HepG2 (cell line): Measurements from ENCODE around the gene BMF. TPM values are rescaled to one million over a fixed set of nuclear protein-coding genes. Genes with fewer than 3 reads are reported as not detected.
A peak's percentile ranks its signal among the peaks of the same experiment; 100 is the strongest.

Experiments
- ATAC-seq: fragments of 200-7000 bp; cut with Tn5 transposase; 3 replicates; pipeline ENCODE4 v1.9.1; 2020; ENCODE audit warnings: mild to moderate bottlenecking, moderate library complexity
- BruUV-seq: library from RNA; stranded (reverse); fragments of 400-500 nt; replicated peaks from 2 replicates; lab custom pipeline; 2021; lab: Mats Ljungman, UMichigan
- CTCF ChIA-PET: fragments of 300-600 bp; formaldehyde crosslinking; extraction: SDS; loops from one replicate; lab custom pipeline; 2021; ENCODE audit warnings: low total read pairs, inconsistent platforms, low intra/inter-chr PET ratio; lab: Yijun Ruan, JAX
- POLR2A ChIA-PET: fragments of 350-600 bp; sonication (Branson Sonifier 250); formaldehyde crosslinking; loops from one replicate; lab custom pipeline; 2020; ENCODE audit warnings: antibody characterized with exemption, inconsistent platforms; lab: Yijun Ruan, JAX
- DNase-seq: peaks from one replicate; pipeline ENCODE4 v3.0.0-alpha.2; 2015; ENCODE audit warnings: low spot score
- FAIRE-seq: peaks from 3 replicates; lab custom pipeline; 2011; peaks lifted over from hg19 to GRCh38; lab: Jason Lieb, UNC
- H2AFZ ChIP-seq: one replicate; pipeline ENCODE4 v1.6.1; 2011; ENCODE audit warnings: low read length, inconsistent platforms
- H3K27ac ChIP-seq: fragments of 300-600 bp; 3 replicates; pipeline ENCODE4 v1.8.0; 2011; ENCODE audit warnings: mixed run types, mild to moderate bottlenecking, mixed read lengths, low read length, inconsistent platforms; ENCODE audit not compliant: insufficient read depth; ENCODE audit errors: extremely low read length
- H3K27me3 ChIP-seq, 2 experiments: fragments of 200-600 bp in 1 of 2; 2 replicates in 1 of 2; 3 replicates in 1 of 2; pipeline versions ENCODE4 v1.6.0 to v1.8.0; 2011; ENCODE audit warnings: low read length in 2 of 2, mild to moderate bottlenecking in 2 of 2, moderate library complexity in 2 of 2, inconsistent platforms in 1 of 2; ENCODE audit not compliant: insufficient read depth in 2 of 2, control insufficient read depth in 1 of 2
- H3K36me3 ChIP-seq, 2 experiments: fragments of 200-600 bp in 1 of 2; replicated peaks in 1 of 2; 2 replicates in 1 of 2; 3 replicates in 1 of 2; pipeline versions ENCODE4 v1.5.1 to v1.8.0; 2011; ENCODE audit warnings: low read length in 2 of 2, inconsistent platforms in 1 of 2; ENCODE audit not compliant: insufficient read depth in 2 of 2, control insufficient read depth in 1 of 2
- H3K4me1 ChIP-seq: 2 replicates; pipeline ENCODE4 v1.5.1; 2012; ENCODE audit warnings: low read length, inconsistent platforms; ENCODE audit not compliant: insufficient read depth
- H3K4me2 ChIP-seq: 2 replicates; pipeline ENCODE4 v1.6.0; 2011; ENCODE audit warnings: low read depth, low read length, inconsistent platforms
- H3K4me3 ChIP-seq, 3 experiments: fragments of 200-600 bp in 1 of 3; sonication (generic), shearing (Covaris generic) in 1 of 3; replicated peaks in 1 of 3; 2 replicates each; pipeline ENCODE4 v1.5.1; 2011 to 2016; ENCODE audit warnings: low read length in 3 of 3, inconsistent platforms in 2 of 3, low read depth in 2 of 3, mild to moderate bottlenecking in 2 of 3, control low read depth in 1 of 3, mixed read lengths in 1 of 3; ENCODE audit not compliant: insufficient read depth in 1 of 3
- H3K79me2 ChIP-seq: one replicate; pipeline ENCODE4 v1.6.1; 2011; ENCODE audit warnings: low read length, inconsistent platforms; ENCODE audit not compliant: insufficient read depth
- H3K9ac ChIP-seq: 2 replicates; pipeline ENCODE4 v1.6.0; 2011; ENCODE audit warnings: mild to moderate bottlenecking, low read depth, low read length, inconsistent platforms; ENCODE audit not compliant: insufficient read depth
- H3K9me3 ChIP-seq: 2 replicates; pipeline ENCODE4 v1.5.1; 2012; ENCODE audit warnings: mild to moderate bottlenecking, low read length
- H4K20me1 ChIP-seq: 2 replicates; pipeline ENCODE4 v1.6.0; 2011; ENCODE audit warnings: inconsistent platforms, mild to moderate bottlenecking, low read length, moderate library complexity; ENCODE audit not compliant: insufficient read depth
- MAFK ChIP-seq, 2 experiments: IDR thresholded peaks in 1 of 2; conservative IDR thresholded peaks in 1 of 2; 2 replicates each; pipeline ENCODE4 v1.6.1; 2011; ENCODE audit warnings: improper control_type of control experiment in 2 of 2, low read length in 2 of 2
- RBFOX2 ChIP-seq: fragments of 200-400 bp; formaldehyde crosslinking; IDR thresholded peaks from 2 replicates; pipeline ENCODE4 v1.6.1; 2017; ENCODE audit warnings: low read depth, mild to moderate bottlenecking, low read length
- SNAI1 ChIP-seq: sonication (generic); formaldehyde crosslinking; IDR thresholded peaks from 2 replicates; pipeline ENCODE4 v1.5.0; 2020; ENCODE audit warnings: mild to moderate bottlenecking, missing genetic modification reagents, borderline replicate concordance
- UBTF ChIP-seq: sonication (generic); formaldehyde crosslinking; IDR thresholded peaks from 2 replicates; pipeline ENCODE4 v1.4.0; 2020; ENCODE audit warnings: mild to moderate bottlenecking, missing genetic modification reagents
- ZNF550 ChIP-seq: sonication (generic); formaldehyde crosslinking; IDR thresholded peaks from 2 replicates; pipeline ENCODE4 v1.4.0; 2020; ENCODE audit warnings: mild to moderate bottlenecking, missing genetic modification reagents, borderline replicate concordance
- ZSCAN30 ChIP-seq: sonication (generic); formaldehyde crosslinking; IDR thresholded peaks from 2 replicates; pipeline ENCODE4 v1.5.0; 2020; ENCODE audit warnings: mild to moderate bottlenecking, missing genetic modification reagents
- WGBS: methylation state at CpG from one replicate; pipeline ENCODE4 v1.1.6; 2017; ENCODE audit warnings: low lambda C conversion rate; 5-methylcytosine and 5-hydroxymethylcytosine counted together
- in situ Hi-C: cut with HindIII; loops from 2 replicates; pipeline ENCODE4 v1.10.0; 2017; ENCODE audit warnings: low pct_unique_long_range_greater_than_20kb; ENCODE audit not compliant: extremely low pct_ligation_motif_present
- intact Hi-C: fragments of 100-400 bp; cut with micrococcal nuclease; formaldehyde crosslinking; loops from one replicate; pipeline ENCODE4 v1.10.0; 2022; ENCODE audit not compliant: unreplicated experiment
- polyA plus RNA-seq, 8 experiments: library from polyadenylated mRNA; depleted of rRNA in 3 of 8; stranded (reverse) in 7 of 8; unstranded in 1 of 8; fragments of >200 nt; fragmentation: Illumina TruSeq in 4 of 8; extraction: Trizol in 4 of 8; gene quantifications; 2 replicates each; pipeline versions ENCODE4 v1.2.1 to v1.2.3, GENCODE V29; 2011 to 2016; ENCODE audit warnings: low read depth in 4 of 8, missing spikeins in 1 of 8, mixed read lengths in 1 of 8; ENCODE audit not compliant: insufficient read depth in 1 of 8
- total RNA-seq, 5 experiments: library from RNA; depleted of rRNA; stranded (reverse); fragments of >200 nt; fragmentation: Illumina TruSeq; extraction: Trizol; gene quantifications; 2 replicates each; pipeline ENCODE4 v1.2.3, GENCODE V29; 2016; ENCODE audit warnings: low read depth in 1 of 5

Gene BMF
- total and polyA plus RNA-seq, 2 of the 13 experiments (the other 11 are each of a cell fraction or from before 2014, with no cell fraction given): 8.7 to 15.9 TPM

GRCh38 chr15:40102897-40103858, 5.5 kb downstream of the BMF start:
- Histone ChIP-seq H4K20me1 (no peaks in the 10 kb centered on the region), H3K4me3 (no peak overlapping the region), H2AFZ (no peak overlapping the region), H3K9ac (no peak overlapping the region)
- ATAC-seq: no peak
- no peak for TF ChIP-seq ZSCAN30 (CRISPR knock-in tag)
- TF ChIP-seq SNAI1 (CRISPR knock-in tag): no peak
- TF ChIP-seq RBFOX2: peak; percentile 59
- no peak for TF ChIP-seq ZNF550 (CRISPR knock-in tag)
- no peak for TF ChIP-seq MAFK (conservative IDR thresholded peaks at IDR 0.05 in 1 of 2, IDR thresholded peaks at IDR 0.05 in 1 of 2; ENCODE audit: low read length in 2 of 2)
- TF ChIP-seq UBTF: no peak
- TF ChIP-seq, all 625 proteins: peak for 1
- POLR2A ChIA-PET: interaction anchor here (1.0 to 14.1 kb wide), 5 partner anchors 10 to 63 kb away, joined by 5 to 371 read pairs (median 8); partner anchors contain the start of gene SRP14
- no TSS peak for BruUV-seq
- CTCF ChIA-PET: no interaction called here
- H3K36me3 ChIP-seq: peaks cover 0 to 2% of the 10 kb centered on the region in 2 experiments; a peak in 2 of 5 replicates
- no peak for DNase-seq
- H3K9me3 ChIP-seq: no peaks in the 10 kb centered on the region
- no peak overlapping the region for H3K4me2 ChIP-seq
- H3K27me3 ChIP-seq: no peaks in the 10 kb centered on the region
- intact Hi-C loops: loop anchor here (10.0 kb wide), 1 partner anchor 172 kb away; no protein-coding TSS in a partner anchor
- 83% methylated on average over 10 of the region's 29 CpGs for WGBS
- peaks cover 88% of the 10 kb centered on the region for H3K4me1 ChIP-seq
- FAIRE-seq: no peak
- peaks cover 2% of the 10 kb centered on the region for H3K79me2 ChIP-seq
- H3K27ac ChIP-seq: no peak overlapping the region
- in situ Hi-C loops: no loop called here
